ENCODE measurements around the gene BST1.

DNA sequence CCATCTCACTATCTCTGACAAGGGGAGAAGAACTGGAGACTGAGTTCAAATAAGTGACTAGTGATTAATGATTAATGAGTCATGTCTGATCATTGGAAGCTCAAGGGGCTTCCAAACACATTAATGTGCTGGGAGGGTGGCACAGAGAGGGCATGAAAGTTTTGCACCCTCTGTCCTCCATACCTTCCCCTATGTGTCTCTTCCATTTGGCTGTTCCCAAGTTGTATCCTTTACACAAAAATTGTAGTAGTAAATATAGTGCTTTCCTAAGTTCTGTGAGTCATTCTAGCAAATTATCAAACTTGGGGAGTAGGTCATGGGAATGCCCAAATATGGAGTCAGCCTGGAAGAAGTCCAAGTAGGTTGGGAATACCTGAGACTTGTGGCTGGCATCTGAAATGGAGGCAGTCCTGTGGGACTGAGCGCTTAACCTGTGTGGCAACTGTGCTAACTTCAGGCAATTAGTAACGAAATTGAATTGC lies 25.3 kb upstream of the BST1 start:
- TF ChIP-seq, protein P1, sequence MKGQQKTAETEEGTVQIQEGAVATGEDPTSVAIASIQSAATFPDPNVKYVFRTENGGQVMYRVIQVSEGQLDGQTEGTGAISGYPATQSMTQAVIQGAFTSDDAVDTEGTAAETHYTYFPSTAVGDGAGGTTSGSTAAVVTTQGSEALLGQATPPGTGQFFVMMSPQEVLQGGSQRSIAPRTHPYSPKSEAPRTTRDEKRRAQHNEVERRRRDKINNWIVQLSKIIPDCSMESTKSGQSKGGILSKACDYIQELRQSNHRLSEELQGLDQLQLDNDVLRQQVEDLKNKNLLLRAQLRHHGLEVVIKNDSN (IDR thresholded peaks at IDR 0.05) = no peak
- TF ChIP-seq EP300 (IDR thresholded peaks at IDR 0.05; ENCODE audit: borderline replicate concordance) = no peak
- no peak for TF ChIP-seq EGR1 (IDR thresholded peaks at IDR 0.05)
- TF ChIP-seq, protein P2, sequence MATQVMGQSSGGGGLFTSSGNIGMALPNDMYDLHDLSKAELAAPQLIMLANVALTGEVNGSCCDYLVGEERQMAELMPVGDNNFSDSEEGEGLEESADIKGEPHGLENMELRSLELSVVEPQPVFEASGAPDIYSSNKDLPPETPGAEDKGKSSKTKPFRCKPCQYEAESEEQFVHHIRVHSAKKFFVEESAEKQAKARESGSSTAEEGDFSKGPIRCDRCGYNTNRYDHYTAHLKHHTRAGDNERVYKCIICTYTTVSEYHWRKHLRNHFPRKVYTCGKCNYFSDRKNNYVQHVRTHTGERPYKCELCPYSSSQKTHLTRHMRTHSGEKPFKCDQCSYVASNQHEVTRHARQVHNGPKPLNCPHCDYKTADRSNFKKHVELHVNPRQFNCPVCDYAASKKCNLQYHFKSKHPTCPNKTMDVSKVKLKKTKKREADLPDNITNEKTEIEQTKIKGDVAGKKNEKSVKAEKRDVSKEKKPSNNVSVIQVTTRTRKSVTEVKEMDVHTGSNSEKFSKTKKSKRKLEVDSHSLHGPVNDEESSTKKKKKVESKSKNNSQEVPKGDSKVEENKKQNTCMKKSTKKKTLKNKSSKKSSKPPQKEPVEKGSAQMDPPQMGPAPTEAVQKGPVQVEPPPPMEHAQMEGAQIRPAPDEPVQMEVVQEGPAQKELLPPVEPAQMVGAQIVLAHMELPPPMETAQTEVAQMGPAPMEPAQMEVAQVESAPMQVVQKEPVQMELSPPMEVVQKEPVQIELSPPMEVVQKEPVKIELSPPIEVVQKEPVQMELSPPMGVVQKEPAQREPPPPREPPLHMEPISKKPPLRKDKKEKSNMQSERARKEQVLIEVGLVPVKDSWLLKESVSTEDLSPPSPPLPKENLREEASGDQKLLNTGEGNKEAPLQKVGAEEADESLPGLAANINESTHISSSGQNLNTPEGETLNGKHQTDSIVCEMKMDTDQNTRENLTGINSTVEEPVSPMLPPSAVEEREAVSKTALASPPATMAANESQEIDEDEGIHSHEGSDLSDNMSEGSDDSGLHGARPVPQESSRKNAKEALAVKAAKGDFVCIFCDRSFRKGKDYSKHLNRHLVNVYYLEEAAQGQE (IDR thresholded peaks at IDR 0.05; ENCODE audit: low read depth) = no peak
